Karpas-422 (cell line): ENCODE measurements around the gene DDX10. TPM values are rescaled to one million over a fixed set of nuclear protein-coding genes. Genes with fewer than 3 reads are reported as not detected.

Experiments
- DNase-seq: peaks from one replicate; pipeline ENCODE4 v3.0.0-alpha.2; 2015
- H2AFZ ChIP-seq: fragments of 200-600 bp; sonication (generic); 2 replicates; pipeline ENCODE4 v1.6.1; 2014; ENCODE audit warnings: antibody characterized with exemption, low read length, mixed read lengths
- H3K27ac ChIP-seq: fragments of 200-600 bp; sonication (generic); 2 replicates; pipeline ENCODE4 v1.5.1; 2014; ENCODE audit warnings: mild to moderate bottlenecking, low read length, moderate library complexity
- H3K27me3 ChIP-seq: fragments of 200-600 bp; sonication (generic); 2 replicates; pipeline ENCODE4 v1.6.1; 2014; ENCODE audit warnings: low read length, mixed read lengths
- H3K36me3 ChIP-seq: fragments of 200-600 bp; sonication (generic); 2 replicates; pipeline ENCODE4 v1.6.1; 2014; ENCODE audit warnings: low read length, mixed read lengths; ENCODE audit not compliant: insufficient read depth
- H3K4me1 ChIP-seq: fragments of 200-600 bp; sonication (generic); 2 replicates; pipeline ENCODE4 v1.6.1; 2014; ENCODE audit warnings: mild to moderate bottlenecking, low read length, mixed read lengths
- H3K4me2 ChIP-seq: fragments of 200-600 bp; sonication (generic); 2 replicates; pipeline ENCODE4 v1.6.1; 2014; ENCODE audit warnings: low read length, low read depth, mild to moderate bottlenecking; ENCODE audit not compliant: poor library complexity, severe bottlenecking
- H3K4me3 ChIP-seq: fragments of 200-600 bp; sonication (generic); 2 replicates; pipeline ENCODE4 v1.5.1; 2014; ENCODE audit warnings: mild to moderate bottlenecking, antibody characterized with exemption, low read length, mixed read lengths
- H3K79me2 ChIP-seq: fragments of 200-600 bp; sonication (generic); 2 replicates; pipeline ENCODE4 v1.6.1; 2014; ENCODE audit warnings: mild to moderate bottlenecking, low read length, mixed read lengths
- H3K9ac ChIP-seq: fragments of 200-600 bp; sonication (generic); 2 replicates; pipeline ENCODE4 v1.6.0; 2014; ENCODE audit warnings: low read length
- H3K9me2 ChIP-seq: fragments of 200-600 bp; sonication (generic), shearing (Covaris generic); replicated peaks from 2 replicates; pipeline ENCODE4 v1.6.0; 2014; ENCODE audit warnings: mild to moderate bottlenecking, low read length, moderate library complexity; ENCODE audit not compliant: insufficient read depth
- H3K9me3 ChIP-seq: fragments of 300-700, 200-600 bp; sonication (generic); 2 replicates; pipeline ENCODE4 v1.6.1; 2014; ENCODE audit warnings: low read length, mixed read lengths
- H4K20me1 ChIP-seq: fragments of 200-600 bp; sonication (generic); 2 replicates; pipeline ENCODE4 v1.6.1; 2014; ENCODE audit warnings: mild to moderate bottlenecking, antibody characterized with exemption, low read length, low read depth; ENCODE audit not compliant: insufficient read depth
- total RNA-seq: library from RNA; depleted of rRNA; stranded (reverse); fragments of >200 nt; shearing (Covaris generic); gene quantifications from 2 replicates; pipeline ENCODE4 v1.2.3, GENCODE V29; 2014; ENCODE audit warnings: low replicate concordance

Gene DDX10
- total RNA-seq, 1 experiment from 2014 or later = 103 TPM

DNA sequence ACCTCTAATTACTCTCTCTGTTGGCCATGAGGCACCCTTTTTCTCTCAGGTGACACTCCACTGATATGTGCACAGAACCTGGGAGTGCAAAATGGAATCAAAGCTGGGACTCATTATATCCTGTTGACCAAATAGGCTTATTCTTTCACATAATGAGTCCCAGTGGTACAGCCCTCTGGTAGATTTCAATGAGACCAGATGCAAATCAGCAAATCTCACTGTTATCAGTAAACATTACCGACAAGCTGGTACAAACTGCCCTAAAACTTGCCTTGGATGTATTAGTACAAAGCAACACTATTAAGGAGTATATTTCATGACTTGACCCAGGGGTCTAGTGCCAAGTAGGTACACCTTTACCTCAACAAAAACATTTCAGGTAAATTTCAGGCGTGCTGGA, 128.3 kb downstream of the DDX10 start:
- H3K27ac ChIP-seq = no peak overlapping the region
- no peak overlapping the region for H3K9ac ChIP-seq
- H3K4me3 ChIP-seq = no peak overlapping the region
- no peaks in the 10 kb centered on the region for H3K27me3 ChIP-seq
- peaks cover 32% of the 10 kb centered on the region for H3K4me1 ChIP-seq
- DNase-seq = no peak
- no peak overlapping the region for H2AFZ ChIP-seq
- no peaks in the 10 kb centered on the region for H4K20me1 ChIP-seq
- H3K79me2 ChIP-seq = peaks cover 93% of the 10 kb centered on the region
- no peak overlapping the region for H3K4me2 ChIP-seq
- no peaks in the 10 kb centered on the region for H3K9me3 ChIP-seq
- H3K36me3 ChIP-seq = no peaks in the 10 kb centered on the region
- H3K9me2 ChIP-seq = no peaks in the 10 kb centered on the region

- H3K79me2 ChIP-seq = peaks cover 93% of the 10 kb centered on the region
- no peak overlapping the region for H2AFZ ChIP-seq
- no peaks in the 10 kb centered on the region for H3K36me3 ChIP-seq
- no peak overlapping the region for H3K4me3 ChIP-seq
- no peak overlapping the region for H3K4me2 ChIP-seq
- no peaks in the 10 kb centered on the region for H4K20me1 ChIP-seq
- H3K4me1 ChIP-seq = peaks cover 35% of the 10 kb centered on the region
- no peaks in the 10 kb centered on the region for H3K9me2 ChIP-seq
- no peak overlapping the region for H3K9ac ChIP-seq
- H3K9me3 ChIP-seq = no peaks in the 10 kb centered on the region
- no peak for DNase-seq
- H3K27me3 ChIP-seq = no peaks in the 10 kb centered on the region
- H3K27ac ChIP-seq = no peak overlapping the region
Observed at GRCh38 chr11:108793611-108794010, 128.7 kb downstream of the DDX10 start.

GRCh38 chr11:108796551-108796950, 131.7 kb downstream of the DDX10 start:
- no peaks in the 10 kb centered on the region for H3K9me3 ChIP-seq

GRCh38 chr11:108797578-108798100, 132.8 kb downstream of the DDX10 start:
- H3K9ac ChIP-seq = no peak overlapping the region
- H3K27ac ChIP-seq = no peak overlapping the region
- H3K36me3 ChIP-seq = no peaks in the 10 kb centered on the region
- H3K79me2 ChIP-seq = peaks cover 90% of the 10 kb centered on the region
- H3K4me1 ChIP-seq = peaks cover 27% of the 10 kb centered on the region
- DNase-seq = no peak
- H3K9me3 ChIP-seq = no peaks in the 10 kb centered on the region
- H4K20me1 ChIP-seq = no peaks in the 10 kb centered on the region
- H3K9me2 ChIP-seq = no peaks in the 10 kb centered on the region
- H3K4me3 ChIP-seq = no peak overlapping the region
- H2AFZ ChIP-seq = no peak overlapping the region
- H3K27me3 ChIP-seq = no peaks in the 10 kb centered on the region
- H3K4me2 ChIP-seq = no peak overlapping the region

More at GRCh38 chr11:108796551-108796950, 131.7 kb downstream of the DDX10 start:
- peaks cover 90% of the 10 kb centered on the region for H3K79me2 ChIP-seq
- H3K4me3 ChIP-seq = no peak overlapping the region
- H3K4me1 ChIP-seq = peaks cover 30% of the 10 kb centered on the region
- H3K36me3 ChIP-seq = no peaks in the 10 kb centered on the region
- H3K27me3 ChIP-seq = no peaks in the 10 kb centered on the region
- H2AFZ ChIP-seq = no peak overlapping the region
- H3K9me2 ChIP-seq = no peaks in the 10 kb centered on the region
- no peak overlapping the region for H3K27ac ChIP-seq
- H3K4me2 ChIP-seq = no peak overlapping the region
- no peak overlapping the region for H3K9ac ChIP-seq
- H4K20me1 ChIP-seq = no peaks in the 10 kb centered on the region
- DNase-seq = no peak

DNA sequence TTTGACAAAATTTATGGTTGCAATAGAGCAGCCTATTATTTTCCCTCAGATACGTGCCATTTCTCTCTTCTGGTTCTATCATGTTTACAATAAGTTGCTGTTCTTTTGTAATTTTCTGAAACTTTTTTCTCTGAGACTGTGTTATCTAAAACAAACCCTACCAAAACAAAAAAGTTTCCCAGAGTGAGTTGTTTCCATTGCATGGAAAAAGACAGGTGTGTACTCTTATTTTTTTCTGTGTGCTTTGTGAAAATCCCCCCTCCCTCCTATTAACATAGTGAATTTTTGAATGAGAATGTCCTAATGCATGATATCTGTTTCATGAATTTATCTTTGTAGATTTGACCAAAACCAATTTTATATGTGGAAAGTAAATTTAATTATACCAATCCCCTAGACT, 137.6 kb downstream of the DDX10 start:
- no peak overlapping the region for H3K9ac ChIP-seq
- no peaks in the 10 kb centered on the region for H3K9me2 ChIP-seq
- no peak overlapping the region for H3K27ac ChIP-seq
- peaks cover 23% of the 10 kb centered on the region for H3K4me1 ChIP-seq
- H3K4me2 ChIP-seq = no peak overlapping the region
- H3K79me2 ChIP-seq = peaks cover 91% of the 10 kb centered on the region
- H2AFZ ChIP-seq = no peak overlapping the region
- no peak for DNase-seq
- no peak overlapping the region for H3K4me3 ChIP-seq
- H3K9me3 ChIP-seq = no peaks in the 10 kb centered on the region
- no peaks in the 10 kb centered on the region for H3K36me3 ChIP-seq
- no peaks in the 10 kb centered on the region for H3K27me3 ChIP-seq
- H4K20me1 ChIP-seq = no peaks in the 10 kb centered on the region

- H4K20me1 ChIP-seq = no peaks in the 10 kb centered on the region
- peaks cover 91% of the 10 kb centered on the region for H3K79me2 ChIP-seq
- no peak for DNase-seq
- H3K9me3 ChIP-seq = no peaks in the 10 kb centered on the region
- H3K4me3 ChIP-seq = no peak overlapping the region
- no peaks in the 10 kb centered on the region for H3K27me3 ChIP-seq
- peaks cover 11% of the 10 kb centered on the region for H3K4me1 ChIP-seq
- H3K4me2 ChIP-seq = no peak overlapping the region
- H3K36me3 ChIP-seq = no peaks in the 10 kb centered on the region
- no peak overlapping the region for H3K27ac ChIP-seq
- no peak overlapping the region for H2AFZ ChIP-seq
- H3K9ac ChIP-seq = no peak overlapping the region
- no peaks in the 10 kb centered on the region for H3K9me2 ChIP-seq
Observed at GRCh38 chr11:108803776-108804175, 138.9 kb downstream of the DDX10 start.

DNA sequence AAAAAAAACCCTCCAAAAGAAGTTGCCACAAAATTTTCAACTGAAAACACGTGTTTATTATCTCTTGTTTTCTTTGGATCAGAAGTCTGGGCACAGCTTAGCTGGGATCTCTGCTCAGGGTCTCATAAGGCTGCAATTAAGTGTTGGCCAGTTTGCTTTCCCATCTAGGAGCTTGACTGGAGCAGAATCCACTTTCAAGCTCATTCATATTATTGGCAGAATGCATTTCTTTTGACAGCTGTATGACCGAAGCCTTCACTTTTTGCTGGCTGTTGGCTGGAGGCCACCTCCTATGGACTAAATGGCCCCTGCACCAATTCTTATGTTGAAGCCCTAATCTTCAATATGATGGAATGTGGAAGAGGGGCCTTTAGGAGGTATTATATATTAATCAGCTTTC, 139.6 kb downstream of the DDX10 start:
- Histone ChIP-seq H3K27me3 (no peaks in the 10 kb centered on the region), H3K9ac (no peak overlapping the region), H3K36me3 (no peaks in the 10 kb centered on the region), H3K79me2 (peaks cover 91% of the 10 kb centered on the region), H3K4me1 (peaks cover 8% of the 10 kb centered on the region), H3K9me3 (no peaks in the 10 kb centered on the region), H4K20me1 (no peaks in the 10 kb centered on the region), H2AFZ (no peak overlapping the region), H3K9me2 (no peaks in the 10 kb centered on the region), H3K4me3 (no peak overlapping the region), H3K4me2 (no peak overlapping the region), H3K27ac (no peak overlapping the region)
- no peak for DNase-seq

DNA sequence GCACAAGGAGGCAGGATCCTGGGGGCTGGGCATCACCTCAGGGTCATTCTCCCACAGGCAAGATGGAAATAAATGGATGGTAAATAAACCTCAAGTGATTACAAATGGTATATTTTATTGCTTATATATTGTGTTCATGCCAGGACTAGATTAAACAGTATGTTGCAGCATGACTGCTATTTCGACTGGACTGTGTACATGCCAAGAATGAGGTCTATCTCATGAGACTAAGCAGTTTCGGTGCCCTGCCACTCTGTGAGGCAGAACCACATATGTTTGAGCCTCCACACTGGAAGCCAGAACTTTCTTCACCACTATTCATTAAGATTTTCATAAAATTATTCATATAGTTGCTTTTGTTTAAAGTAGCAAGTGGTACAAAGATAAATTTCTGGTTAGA, 140.2 kb downstream of the DDX10 start:
- Histone ChIP-seq H3K4me2 (no peak overlapping the region), H3K9me3 (no peaks in the 10 kb centered on the region), H3K27me3 (no peaks in the 10 kb centered on the region), H4K20me1 (no peaks in the 10 kb centered on the region), H3K4me1 (peaks cover 8% of the 10 kb centered on the region), H3K79me2 (peaks cover 91% of the 10 kb centered on the region), H3K27ac (no peak overlapping the region), H3K9ac (no peak overlapping the region), H3K9me2 (no peaks in the 10 kb centered on the region), H2AFZ (no peak overlapping the region), H3K4me3 (no peak overlapping the region), H3K36me3 (no peaks in the 10 kb centered on the region)
- DNase-seq = no peak

DNA sequence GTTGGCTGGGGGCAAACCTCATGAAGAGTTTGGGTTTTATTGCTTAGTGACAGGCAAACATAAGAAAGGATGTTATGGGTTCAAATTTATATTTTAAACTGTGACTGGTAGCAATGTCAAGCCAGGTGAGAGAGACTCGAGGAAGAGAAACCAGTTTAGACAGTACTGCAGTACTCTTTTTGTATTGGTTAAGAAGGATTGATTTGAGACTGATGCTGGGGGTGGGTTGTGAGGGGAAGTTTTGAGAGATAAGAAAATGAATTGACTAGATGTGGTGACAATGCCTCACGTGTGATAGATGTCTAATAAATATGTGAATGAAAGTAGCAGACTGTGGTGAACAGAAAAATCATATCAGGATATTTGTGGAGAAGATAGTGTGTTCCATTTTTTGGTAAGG, 142.4 kb downstream of the DDX10 start:
- Histone ChIP-seq H3K36me3 (no peaks in the 10 kb centered on the region), H3K9me3 (no peaks in the 10 kb centered on the region), H3K9me2 (no peaks in the 10 kb centered on the region), H3K4me3 (no peak overlapping the region), H3K9ac (no peak overlapping the region), H3K27me3 (no peaks in the 10 kb centered on the region), H3K27ac (no peak overlapping the region), H3K79me2 (peaks cover 93% of the 10 kb centered on the region), H2AFZ (no peak overlapping the region), H3K4me2 (no peak overlapping the region), H3K4me1 (no peaks in the 10 kb centered on the region), H4K20me1 (no peaks in the 10 kb centered on the region)
- no peak for DNase-seq
